Ishikawa (cell line): ENCODE measurements around the gene CCDC175.
A peak's percentile ranks its signal among the peaks of the same experiment; 100 is the strongest.

ENCODE experiments used
- CEBPB ChIP-seq: IDR thresholded peaks from 2 replicates; pipeline ENCODE4 v1.6.1; 2012
- CREB1 ChIP-seq: IDR thresholded peaks from 2 replicates; pipeline ENCODE4 v1.6.1; 2012; ENCODE audit warnings: low read depth
- EGR1 ChIP-seq: IDR thresholded peaks from 2 replicates; pipeline ENCODE4 v1.6.1; 2012
- EP300 ChIP-seq: IDR thresholded peaks from 2 replicates; pipeline ENCODE4 v1.6.1; 2012; ENCODE audit warnings: borderline replicate concordance
- FOXM1 ChIP-seq: IDR thresholded peaks from 2 replicates; pipeline ENCODE4 v1.6.1; 2012; ENCODE audit warnings: low read depth, borderline replicate concordance
- NFIC ChIP-seq: IDR thresholded peaks from 2 replicates; pipeline ENCODE4 v1.6.1; 2012
- RAD21 ChIP-seq: IDR thresholded peaks from 2 replicates; pipeline ENCODE4 v1.6.1; 2012; ENCODE audit warnings: low read depth
- TAF1 ChIP-seq: IDR thresholded peaks from 2 replicates; pipeline ENCODE4 v1.6.1; 2012; ENCODE audit warnings: low read depth, mild to moderate bottlenecking
- TCF12 ChIP-seq: IDR thresholded peaks from 2 replicates; pipeline ENCODE4 v1.6.1; 2012; ENCODE audit warnings: low read depth
- TEAD4 ChIP-seq: IDR thresholded peaks from 2 replicates; pipeline ENCODE4 v1.6.1; 2012
- YY1 ChIP-seq: IDR thresholded peaks from 2 replicates; pipeline ENCODE4 v1.6.1; 2012; ENCODE audit warnings: low read depth
- ZBTB7A ChIP-seq: IDR thresholded peaks from 2 replicates; pipeline ENCODE4 v1.6.1; 2012; ENCODE audit warnings: low read depth
- TF ChIP-seq, protein P1 (sequence below): IDR thresholded peaks from 2 replicates; pipeline ENCODE4 v1.6.1; 2012
- TF ChIP-seq, protein P2 (sequence below): IDR thresholded peaks from 2 replicates; pipeline ENCODE4 v1.6.1; 2012
- TF ChIP-seq, protein P3 (sequence below): IDR thresholded peaks from 2 replicates; pipeline ENCODE4 v1.6.1; 2012; ENCODE audit warnings: low read depth, mild to moderate bottlenecking

Gene CCDC175

DNA sequence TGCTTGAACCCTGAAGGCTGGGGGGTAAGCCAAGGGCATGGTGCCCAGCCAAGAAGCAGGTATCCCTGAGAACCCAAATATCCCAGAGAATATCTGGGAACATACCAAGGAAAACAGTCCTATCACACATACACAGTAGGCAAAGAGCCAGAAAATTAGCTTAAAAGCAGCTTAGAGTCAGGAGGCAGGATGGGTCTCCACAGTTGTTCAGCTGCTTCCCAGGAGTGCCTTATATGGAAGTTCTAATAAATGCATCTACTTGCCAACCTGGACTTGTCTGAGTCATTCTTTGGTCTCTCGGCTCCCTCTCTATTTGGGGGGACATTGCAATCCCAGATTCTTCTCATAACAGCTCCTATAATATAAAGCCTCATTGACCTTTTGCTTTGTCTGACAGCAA is 102.4 kb downstream of the CCDC175 start:
- TF ChIP-seq YY1 (no peak), RAD21 (no peak), EP300 (no peak), TEAD4 (no peak), ZBTB7A (no peak), TCF12 (no peak)
- TF ChIP-seq, protein P1, sequence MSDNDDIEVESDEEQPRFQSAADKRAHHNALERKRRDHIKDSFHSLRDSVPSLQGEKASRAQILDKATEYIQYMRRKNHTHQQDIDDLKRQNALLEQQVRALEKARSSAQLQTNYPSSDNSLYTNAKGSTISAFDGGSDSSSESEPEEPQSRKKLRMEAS, result no peak
- TF ChIP-seq, protein P2, sequence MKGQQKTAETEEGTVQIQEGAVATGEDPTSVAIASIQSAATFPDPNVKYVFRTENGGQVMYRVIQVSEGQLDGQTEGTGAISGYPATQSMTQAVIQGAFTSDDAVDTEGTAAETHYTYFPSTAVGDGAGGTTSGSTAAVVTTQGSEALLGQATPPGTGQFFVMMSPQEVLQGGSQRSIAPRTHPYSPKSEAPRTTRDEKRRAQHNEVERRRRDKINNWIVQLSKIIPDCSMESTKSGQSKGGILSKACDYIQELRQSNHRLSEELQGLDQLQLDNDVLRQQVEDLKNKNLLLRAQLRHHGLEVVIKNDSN, result no peak

DNA sequence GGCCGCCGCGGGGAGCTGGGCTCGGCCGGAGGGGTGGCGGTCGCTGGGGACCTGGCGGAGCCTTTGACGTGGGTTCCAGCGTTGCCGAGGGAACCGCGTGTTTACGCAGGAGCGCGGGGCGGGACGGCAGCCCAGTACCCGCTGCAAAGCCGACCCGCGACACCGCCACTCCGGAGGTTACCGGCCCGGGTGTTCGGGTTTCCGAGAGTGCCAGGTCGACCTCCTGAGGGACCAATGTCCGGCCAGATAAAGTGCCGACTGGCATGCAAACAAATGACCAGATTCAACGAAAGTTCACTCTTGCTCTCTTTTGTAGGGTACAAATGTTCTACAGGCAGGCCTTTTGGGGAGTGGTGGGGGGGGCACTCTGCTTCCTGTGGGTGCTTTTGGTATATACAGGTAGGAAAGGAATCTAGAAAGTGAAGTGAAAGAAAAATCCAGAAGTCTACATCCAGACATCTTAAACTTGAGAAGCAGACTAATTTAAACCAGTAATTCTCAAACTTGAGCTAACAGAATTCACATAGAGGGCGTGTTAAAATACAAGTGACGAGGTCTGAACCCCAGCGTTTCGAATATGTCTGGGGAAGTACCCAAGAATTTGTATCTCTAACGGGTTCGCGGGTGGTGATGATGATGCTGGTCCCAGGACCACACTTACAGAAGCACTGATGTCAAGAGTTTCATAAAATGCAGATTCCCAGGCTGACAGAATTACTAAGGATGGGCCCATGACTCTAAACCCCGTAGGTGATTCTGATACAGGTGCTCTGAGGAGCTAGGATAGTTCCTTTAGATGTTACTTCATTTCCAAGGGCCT is 111.1 kb downstream of the CCDC175 start, which contains the start of gene GPR135:
GPR135 (minus strand) TSS at position 65 of the 820 bp plus-strand sequence. CDS start 154 bp downstream, outside the sequence.
- TF ChIP-seq, protein P1, result peak; percentile 27; the same call in 1 of the 2 replicates
- TF ChIP-seq TAF1, result 0 out of 2 replicates have a peak, but pooled peaks have one; percentile 3
- no peak for TF ChIP-seq ZBTB7A

DNA sequence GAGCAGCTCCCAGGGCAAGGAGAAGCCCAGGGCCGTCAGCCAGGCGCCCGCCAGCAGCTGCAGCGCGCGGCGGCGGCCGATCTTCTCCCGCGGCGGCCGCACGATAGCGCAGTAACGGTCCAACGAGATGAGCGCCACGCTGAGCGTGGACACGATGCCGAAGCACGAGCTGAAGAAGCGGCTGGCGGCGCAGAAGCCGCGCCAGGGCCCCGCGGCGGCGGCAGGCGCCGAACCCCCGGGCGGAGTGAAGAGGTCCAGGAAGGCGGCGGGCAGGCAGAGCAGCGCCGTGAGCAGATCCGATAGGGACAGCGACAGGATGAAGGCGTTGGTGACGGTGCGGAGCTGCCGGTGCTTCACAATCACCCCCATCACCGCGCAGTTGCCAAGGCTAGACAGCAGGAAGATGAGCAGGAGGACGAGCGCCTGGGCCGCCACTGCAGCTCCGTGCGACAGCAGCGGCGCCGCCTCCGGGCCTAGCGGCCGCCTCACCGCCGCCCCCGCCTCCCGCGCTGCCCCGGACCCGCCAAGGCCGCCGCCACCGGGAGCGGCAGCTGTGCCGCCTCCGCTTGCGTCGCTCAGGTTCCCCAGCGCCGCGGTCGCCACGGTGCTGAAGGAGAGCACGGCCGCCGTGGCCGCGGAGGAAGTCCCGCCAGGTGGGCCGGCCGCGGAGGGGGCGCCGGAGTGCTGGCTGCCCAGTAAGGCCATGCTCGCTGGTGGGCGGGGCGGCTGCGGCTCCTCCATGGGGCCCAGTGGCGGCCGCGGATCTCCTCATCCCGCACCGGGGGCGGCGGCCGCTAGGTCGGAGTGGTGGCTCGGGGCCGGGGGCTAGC is 111.9 kb downstream of the CCDC175 start:
- peak; percentile 63; the same call in 1 of the 2 replicates for TF ChIP-seq ZBTB7A
- TF ChIP-seq RAD21, result no peak
- TF ChIP-seq, protein P1, result peak; percentile 57
- TF ChIP-seq, protein P3, sequence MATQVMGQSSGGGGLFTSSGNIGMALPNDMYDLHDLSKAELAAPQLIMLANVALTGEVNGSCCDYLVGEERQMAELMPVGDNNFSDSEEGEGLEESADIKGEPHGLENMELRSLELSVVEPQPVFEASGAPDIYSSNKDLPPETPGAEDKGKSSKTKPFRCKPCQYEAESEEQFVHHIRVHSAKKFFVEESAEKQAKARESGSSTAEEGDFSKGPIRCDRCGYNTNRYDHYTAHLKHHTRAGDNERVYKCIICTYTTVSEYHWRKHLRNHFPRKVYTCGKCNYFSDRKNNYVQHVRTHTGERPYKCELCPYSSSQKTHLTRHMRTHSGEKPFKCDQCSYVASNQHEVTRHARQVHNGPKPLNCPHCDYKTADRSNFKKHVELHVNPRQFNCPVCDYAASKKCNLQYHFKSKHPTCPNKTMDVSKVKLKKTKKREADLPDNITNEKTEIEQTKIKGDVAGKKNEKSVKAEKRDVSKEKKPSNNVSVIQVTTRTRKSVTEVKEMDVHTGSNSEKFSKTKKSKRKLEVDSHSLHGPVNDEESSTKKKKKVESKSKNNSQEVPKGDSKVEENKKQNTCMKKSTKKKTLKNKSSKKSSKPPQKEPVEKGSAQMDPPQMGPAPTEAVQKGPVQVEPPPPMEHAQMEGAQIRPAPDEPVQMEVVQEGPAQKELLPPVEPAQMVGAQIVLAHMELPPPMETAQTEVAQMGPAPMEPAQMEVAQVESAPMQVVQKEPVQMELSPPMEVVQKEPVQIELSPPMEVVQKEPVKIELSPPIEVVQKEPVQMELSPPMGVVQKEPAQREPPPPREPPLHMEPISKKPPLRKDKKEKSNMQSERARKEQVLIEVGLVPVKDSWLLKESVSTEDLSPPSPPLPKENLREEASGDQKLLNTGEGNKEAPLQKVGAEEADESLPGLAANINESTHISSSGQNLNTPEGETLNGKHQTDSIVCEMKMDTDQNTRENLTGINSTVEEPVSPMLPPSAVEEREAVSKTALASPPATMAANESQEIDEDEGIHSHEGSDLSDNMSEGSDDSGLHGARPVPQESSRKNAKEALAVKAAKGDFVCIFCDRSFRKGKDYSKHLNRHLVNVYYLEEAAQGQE, result peak; percentile 42; the same call in 1 of the 2 replicates

DNA sequence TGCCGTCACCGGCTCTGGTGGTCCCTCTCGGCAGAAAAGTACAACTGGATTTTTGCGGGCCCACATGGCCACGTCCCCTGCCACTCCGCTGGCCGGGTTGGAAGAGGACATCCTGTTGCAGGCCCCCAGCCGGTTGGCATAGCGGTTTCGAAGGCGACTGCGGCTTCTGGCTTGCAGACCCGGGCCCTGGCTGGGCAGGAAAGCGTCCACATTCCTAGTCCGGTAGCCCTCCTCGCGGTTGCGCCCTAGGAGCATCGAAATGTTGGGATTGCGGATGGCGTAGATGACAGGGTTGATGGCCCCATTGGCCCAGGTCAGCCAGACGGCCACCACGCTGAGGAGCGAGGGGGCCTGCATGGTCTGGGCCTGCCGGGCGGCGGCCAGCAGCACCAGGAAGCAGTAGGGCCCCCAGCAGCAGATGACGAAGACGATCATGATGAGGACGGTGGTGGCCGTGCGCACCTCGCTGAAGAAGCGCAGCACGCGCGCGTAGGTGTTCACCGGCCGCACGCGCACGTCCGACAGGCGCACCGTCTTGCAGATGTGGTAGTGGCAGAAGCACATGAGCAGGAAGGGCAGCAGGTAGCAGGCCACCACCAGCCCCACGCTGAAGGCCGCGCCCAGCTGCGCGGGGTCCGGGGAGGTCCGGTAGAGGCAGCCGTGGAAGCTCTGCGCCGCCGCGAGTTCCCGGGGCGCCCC is 112.7 kb downstream of the CCDC175 start:
- TF ChIP-seq EGR1 (no peak), FOXM1 (no peak), ZBTB7A (no peak), CEBPB (no peak), YY1 (no peak), TAF1 (no peak), TEAD4 (no peak), CREB1 (no peak), TCF12 (no peak), EP300 (no peak)
- TF ChIP-seq, protein P3, result no peak

DNA sequence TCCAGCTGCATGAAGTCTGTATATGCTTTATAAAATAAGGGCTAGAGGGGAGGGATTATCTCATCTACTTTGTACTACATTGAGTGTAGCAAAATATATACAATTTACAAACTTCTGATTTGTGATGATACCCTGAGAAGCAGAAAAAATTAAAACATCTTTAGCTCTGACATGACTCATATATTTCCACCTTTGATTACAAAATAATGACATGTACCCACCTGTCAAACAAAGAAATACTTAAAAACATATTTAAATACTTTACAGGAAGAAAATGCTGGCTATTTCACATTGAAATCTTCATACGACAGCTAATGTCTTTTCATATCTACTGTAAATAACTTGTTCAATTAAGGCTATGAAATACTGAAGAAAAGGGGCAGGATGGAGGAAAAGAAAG is 114.7 kb downstream of the CCDC175 start:
- TF ChIP-seq CREB1 (no peak), EGR1 (no peak), YY1 (no peak), FOXM1 (no peak), ZBTB7A (no peak), TCF12 (no peak), RAD21 (no peak), TAF1 (no peak), EP300 (no peak), CEBPB (no peak), TEAD4 (no peak), NFIC (no peak)
- TF ChIP-seq, protein P2, result no peak
- TF ChIP-seq, protein P3, result no peak
- TF ChIP-seq, protein P1, result no peak
